ENCODE data around the gene ACSBG1.

Gene ACSBG1

GRCh38 chr15:78243058-78243457 lies 8.7 kb upstream of the ACSBG1 start:
- DNase-seq (ENCODE audit: low spot score) = no peak
- no peak for TF ChIP-seq CTCF (IDR thresholded peaks at IDR 0.05; ENCODE audit: extremely low read depth, missing control alignments)

- peak; percentile 16 for TF ChIP-seq CTCF (IDR thresholded peaks at IDR 0.05; ENCODE audit: extremely low read depth, missing control alignments)
- DNase-seq (ENCODE audit: low spot score) = no peak
Observed at GRCh38 chr15:78242128-78242527, 7.8 kb upstream of the ACSBG1 start.

GRCh38 chr15:78241017-78241416 lies 6.7 kb upstream of the ACSBG1 start:
- peak; percentile 70 for TF ChIP-seq CTCF (IDR thresholded peaks at IDR 0.05; ENCODE audit: extremely low read depth, missing control alignments)
- DNase-seq (ENCODE audit: low spot score) = peak; percentile 90

- no peak for DNase-seq (ENCODE audit: low spot score)
- TF ChIP-seq CTCF (IDR thresholded peaks at IDR 0.05; ENCODE audit: extremely low read depth, missing control alignments) = no peak
Observed at GRCh38 chr15:78239811-78240210, 5.4 kb upstream of the ACSBG1 start.

- TF ChIP-seq CTCF (IDR thresholded peaks at IDR 0.05; ENCODE audit: extremely low read depth, missing control alignments) = no peak
- DNase-seq (ENCODE audit: low spot score) = no peak
Observed at GRCh38 chr15:78237146-78237545, 2.8 kb upstream of the ACSBG1 start.

- TF ChIP-seq CTCF (IDR thresholded peaks at IDR 0.05; ENCODE audit: extremely low read depth, missing control alignments) = no peak
- no peak for DNase-seq (ENCODE audit: low spot score)
Observed at GRCh38 chr15:78236491-78236890, 2.1 kb upstream of the ACSBG1 start.

- no peak for TF ChIP-seq CTCF (IDR thresholded peaks at IDR 0.05; ENCODE audit: extremely low read depth, missing control alignments)
- no peak for DNase-seq (ENCODE audit: low spot score)
Observed at GRCh38 chr15:78233496-78233895, 869 bp downstream of the ACSBG1 start.

Data from GM20000 (cell line).